Inflammatory macrophage treated with lipopolysaccharide for 1 hour (primary cell): Measurements from ENCODE around the gene TCF19.

Source experiments
- DNase-seq, 2 donors: peaks; one replicate each; pipeline ENCODE4 v3.0.0-alpha.2; 2020 to 2022

The TCF19 gene

GRCh38 chr6:31158140-31158862, at the start of gene TCF19:
Gene TCF19, plus strand, starts transcription at chr6:31158589. Its CDS starts 881 bp downstream, at chr6:31159470.
- DNase-seq: peak; percentile 99 to 100

- no peak for DNase-seq
These were observed 47.4 kb upstream of the TCF19 start for GRCh38 chr6:31110825-31111582.

GRCh38 chr6:31111712-31112111, 46.7 kb upstream of the TCF19 start:
- DNase-seq: no peak

GRCh38 chr6:31112478-31112877, 45.9 kb upstream of the TCF19 start, which contains the start of gene C6orf15:
Gene C6orf15, minus strand, starts transcription at chr6:31112575. Its CDS starts 20 bp downstream, at chr6:31112555.
- no peak for DNase-seq

GRCh38 chr6:31113861-31114540, 44.4 kb upstream of the TCF19 start:
- no peak for DNase-seq

- no peak for DNase-seq
These were observed 43.9 kb upstream of the TCF19 start, which contains the start of gene PSORS1C1 for GRCh38 chr6:31114541-31114878. Gene PSORS1C1, plus strand, starts transcription at chr6:31114800. Its CDS starts 14,833 bp downstream, at chr6:31129633.

- peak in 1 of 2 donors; percentile 31 for DNase-seq
These were observed 43.2 kb upstream of the TCF19 start for GRCh38 chr6:31114970-31115849.

GRCh38 chr6:31115941-31116560, 42.3 kb upstream of the TCF19 start:
- DNase-seq: no peak

- DNase-seq: no peak
These were observed 41.6 kb upstream of the TCF19 start for GRCh38 chr6:31116661-31117385.

- no peak for DNase-seq
These were observed 40.2 kb upstream of the TCF19 start for GRCh38 chr6:31118178-31118577.

- no peak for DNase-seq
These were observed 38.1 kb upstream of the TCF19 start, which contains the start of gene CDSN for GRCh38 chr6:31120151-31120915. Gene CDSN, minus strand, starts transcription at chr6:31120446. Its CDS starts 27 bp downstream, at chr6:31120419.

- no peak for DNase-seq
These were observed 37.1 kb upstream of the TCF19 start for GRCh38 chr6:31121131-31121790.

- DNase-seq: peak in 1 of 2 donors; percentile 14
These were observed 35.3 kb upstream of the TCF19 start for GRCh38 chr6:31122791-31123706.

GRCh38 chr6:31125162-31125561, 33.2 kb upstream of the TCF19 start:
- no peak for DNase-seq

- peak in 1 of 2 donors; percentile 38 for DNase-seq
These were observed 32.6 kb upstream of the TCF19 start for GRCh38 chr6:31125586-31126363.

GRCh38 chr6:31126396-31127175, 31.8 kb upstream of the TCF19 start:
- no peak for DNase-seq
